ENCODE results near the gene BRAF. TPM values are rescaled to one million over a fixed set of nuclear protein-coding genes. Genes with fewer than 3 reads are reported as not detected.

Gene BRAF
- 12.2 and 18.8 TPM in 2 replicates for total RNA-seq

GRCh38 chr7:140924821-140925421 is at the start of gene BRAF:
Gene BRAF, minus strand, starts transcription at chr7:140924929. Its CDS starts 226 bp downstream, at chr7:140924703.

DNA sequence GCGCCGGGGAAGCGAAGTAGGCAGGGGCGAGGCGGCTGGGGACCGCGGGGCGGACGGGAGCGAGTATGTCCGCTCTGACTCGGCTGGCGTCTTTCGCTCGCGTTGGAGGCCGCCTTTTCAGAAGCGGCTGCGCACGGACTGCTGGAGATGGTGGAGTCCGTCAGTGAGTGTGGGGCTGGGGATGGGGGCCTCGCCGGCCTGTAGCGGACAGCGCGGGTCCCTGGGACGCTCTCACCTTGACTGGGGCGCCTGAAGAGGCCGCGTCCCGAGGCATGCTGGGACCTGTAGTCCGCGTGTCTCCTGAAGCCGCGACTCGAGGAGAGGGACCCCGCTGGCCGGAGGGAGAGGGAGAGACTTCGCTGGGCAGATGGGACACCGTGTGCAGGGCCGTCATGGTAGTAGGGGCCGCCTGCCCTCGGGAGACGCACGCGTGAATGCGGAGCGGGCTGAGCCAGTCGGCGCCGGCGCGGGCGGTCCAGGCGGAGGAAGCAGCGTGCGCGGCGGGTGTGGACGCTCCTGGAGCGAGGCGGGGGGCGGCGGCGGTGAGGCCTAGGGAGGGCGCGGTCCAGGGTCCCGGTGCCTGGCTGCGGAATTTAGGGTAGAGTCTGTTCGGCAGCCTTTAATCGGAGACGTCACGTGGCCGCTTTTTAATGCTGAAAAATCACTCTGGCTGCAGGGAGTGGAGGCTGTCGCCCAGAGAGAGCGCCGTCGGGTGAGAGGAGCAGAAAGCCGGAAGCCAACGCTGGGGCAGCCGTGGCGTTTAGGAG is 227.9 kb downstream of the BRAF start, which contains the start of gene NDUFB2:
Gene NDUFB2 (plus strand): TSS at position 29 of the 767 bp plus-strand sequence. CDS start 37 bp downstream, at position 66.

DNA sequence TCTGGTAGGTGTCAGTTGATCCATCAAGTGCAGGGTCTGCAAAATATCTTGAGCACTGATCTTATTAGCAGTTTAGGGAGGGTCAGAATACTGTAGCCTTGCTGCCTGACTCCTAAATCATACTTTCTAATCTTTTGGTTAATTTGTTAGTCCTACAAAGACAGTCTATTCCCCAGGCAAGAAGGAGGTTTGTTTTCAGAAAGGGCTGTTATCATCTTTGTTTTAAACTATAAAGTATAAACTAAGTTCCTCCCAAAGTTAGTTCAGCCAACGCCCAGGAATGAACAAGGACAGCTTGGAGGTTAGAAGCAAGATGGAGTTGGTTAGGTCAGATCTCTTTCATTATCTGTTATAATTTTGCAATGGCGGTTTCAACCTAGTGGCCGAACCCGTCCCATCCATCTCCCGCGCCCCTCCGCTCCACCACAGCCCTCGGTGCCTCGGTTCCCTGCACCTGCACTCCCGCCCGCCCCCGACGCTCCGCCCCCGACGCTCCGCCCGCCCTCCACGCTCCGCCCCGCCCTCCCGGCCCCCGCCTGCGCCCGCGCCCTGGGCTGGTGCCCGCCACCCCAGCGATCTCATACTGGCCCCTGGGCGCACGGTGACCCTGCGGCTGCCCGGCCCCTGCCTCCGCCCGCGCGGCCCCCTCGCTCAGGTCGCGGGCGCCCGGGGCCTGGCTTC is 252.2 kb downstream of the BRAF start, which contains the start of gene ADCK2:
Gene ADCK2 (plus strand): TSS at position 564 of the 681 bp plus-strand sequence. CDS start 386 bp downstream, outside the sequence.

Other genes starting within 250 kb of the BRAF start
- 180 and 270 TPM in 2 replicates for gene NDUFB2, start 228.2 kb downstream of the BRAF start, total RNA-seq
- 29.1 and 33.2 TPM in 2 replicates for gene MRPS33, start 90.0 kb upstream of the BRAF start, total RNA-seq
- gene TMEM178B, start 149.1 kb upstream of the BRAF start, total RNA-seq = under 0.01 TPM in 1 of 2 replicates, not detected in the other